SK-N-DZ (cell line): ENCODE measurements around the gene SYDE2.

Experiments used
- DNase-seq: peaks from one replicate; pipeline ENCODE4 v3.0.0-alpha.2; 2015; ENCODE audit warnings: low spot score
- small RNA-seq, 2 experiments: library from RNA; depleted of rRNA; stranded (forward); fragments of <200 nt; gene quantifications; one replicate each; pipeline ENCODE3, GENCODE V24; 2014

Gene SYDE2

GRCh38 chr1:85128316-85128715, 72.5 kb downstream of the SYDE2 start:
- no peak for DNase-seq

DNA sequence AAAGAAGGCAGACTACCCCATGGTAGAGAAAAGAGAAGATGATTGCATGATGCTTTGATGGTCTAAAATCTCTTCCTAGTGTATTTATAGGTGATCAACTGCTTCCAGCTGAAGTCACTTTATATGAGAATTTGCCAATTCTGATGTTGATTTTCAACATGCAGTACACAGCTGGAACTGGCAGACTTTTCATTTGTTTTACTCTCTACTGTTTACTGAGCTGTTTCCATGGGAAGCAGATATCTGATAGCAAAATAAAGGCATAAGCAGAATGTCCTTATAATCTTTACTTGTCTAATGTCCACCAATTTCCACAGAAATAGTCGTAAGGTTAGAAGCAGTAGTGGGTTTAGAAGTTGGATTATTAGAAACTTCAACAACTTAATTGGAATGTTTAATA, 74.9 kb downstream of the SYDE2 start:
- no peak for DNase-seq

- no peak for DNase-seq
Measured at GRCh38 chr1:85124091-85124490, 76.7 kb downstream of the SYDE2 start.

GRCh38 chr1:85122169-85122568, 78.6 kb downstream of the SYDE2 start:
- no peak for DNase-seq

GRCh38 chr1:85121744-85122143, 79.1 kb downstream of the SYDE2 start:
- no peak for DNase-seq

DNA sequence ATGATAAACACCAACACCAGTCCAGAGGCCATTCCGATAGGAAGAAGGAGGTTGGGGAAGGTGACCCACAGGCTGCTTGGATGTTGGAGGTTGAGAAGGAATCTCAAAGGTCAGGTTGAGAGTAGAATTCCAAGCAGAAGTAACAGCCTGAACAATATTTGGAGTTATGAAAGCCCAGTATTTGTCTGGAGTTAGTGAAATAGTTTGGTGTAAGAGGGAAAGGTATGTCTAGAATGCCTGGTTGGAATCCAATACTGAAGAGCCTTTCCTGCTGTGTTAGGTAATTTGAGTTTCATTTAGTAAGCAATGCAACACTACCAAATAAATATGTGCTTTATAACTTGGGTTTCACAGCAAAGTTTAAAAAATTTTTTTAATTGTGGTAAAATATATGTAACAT, 82.1 kb downstream of the SYDE2 start:
- DNase-seq: no peak

- no peak for DNase-seq
Measured at GRCh38 chr1:85116856-85117255, 84.0 kb downstream of the SYDE2 start.

DNA sequence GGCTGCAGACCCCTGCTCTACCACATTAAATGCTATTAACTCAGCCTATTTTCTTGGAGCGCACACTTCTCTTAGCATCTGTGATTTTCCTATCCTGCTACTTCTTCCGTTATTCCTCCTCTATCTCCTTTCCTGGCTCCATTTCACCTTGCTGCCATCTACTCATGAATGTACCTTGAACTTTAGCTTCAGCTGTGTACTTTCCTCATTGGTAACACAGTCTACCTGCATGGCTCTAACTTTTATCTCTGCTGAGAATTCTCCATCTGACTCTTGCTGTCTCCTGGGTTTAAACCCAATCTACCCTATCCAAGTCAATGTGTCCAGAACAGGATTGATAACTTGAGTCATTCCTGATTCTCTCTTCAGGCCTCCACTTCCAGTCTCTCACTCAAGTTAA, 84.9 kb downstream of the SYDE2 start:
- no peak for DNase-seq

GRCh38 chr1:85111695-85112094, 89.1 kb downstream of the SYDE2 start:
- no peak for DNase-seq

DNA sequence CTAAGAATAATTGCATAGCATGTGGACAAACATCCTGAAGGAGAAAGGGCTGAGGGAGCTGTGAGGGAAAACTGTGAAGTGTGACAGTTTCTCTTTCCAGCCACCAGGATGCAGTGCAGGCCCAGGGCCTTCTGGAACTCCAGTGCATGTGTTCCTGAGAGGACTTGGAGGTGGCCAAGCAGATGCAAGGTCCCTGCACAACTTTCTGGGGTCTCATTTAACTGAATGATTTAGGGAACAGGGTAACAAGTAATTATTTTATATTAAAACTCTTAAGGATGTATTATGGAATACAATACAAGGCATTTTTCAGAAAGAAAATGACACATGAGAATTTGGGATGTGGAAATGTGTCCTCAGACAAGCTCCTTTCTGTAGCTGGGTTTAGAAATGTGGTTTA, 91.3 kb downstream of the SYDE2 start:
- peak; percentile 37 for DNase-seq

Small RNA genes within 50 kb of the gene (small RNA-seq; reads per million reads assigned to genes)
- gene MIR4423: 0 reads per million in 2 experiments
